Small intestine (tissue), 7 donors: ENCODE data around the gene LYRM9. TPM values are rescaled to one million over a fixed set of nuclear protein-coding genes. Genes with fewer than 3 reads are reported as not detected.

Experiments used
- DNase-seq, 2 donors: peaks; one replicate each; pipeline versions ENCODE4 v3.0.0 to v3.0.0-alpha.2; 2013
- FAIRE-seq: peaks from 2 replicates; lab custom pipeline; 2012; peaks lifted over from hg19 to GRCh38; lab: Jason Lieb, UNC
- H3K27ac ChIP-seq, 3 donors: one replicate each; pipeline ENCODE4 v1.5.1; 2013; ENCODE audit warnings: low read length in 2 of 3, mild to moderate bottlenecking in 2 of 3, control low read depth in 1 of 3, inconsistent platforms in 1 of 3, low read depth in 1 of 3, moderate library complexity in 1 of 3
- H3K27me3 ChIP-seq, 3 donors: one replicate each; pipeline ENCODE4 v1.6.1; 2013; ENCODE audit warnings: low read length in 3 of 3, inconsistent platforms in 1 of 3; ENCODE audit not compliant: control insufficient read depth in 3 of 3, insufficient read depth in 3 of 3
- H3K36me3 ChIP-seq, 3 donors: one replicate each; pipeline ENCODE4 v1.6.1; 2013; ENCODE audit warnings: low read length in 3 of 3, inconsistent platforms in 1 of 3, low read depth in 1 of 3, mild to moderate bottlenecking in 1 of 3, moderate library complexity in 1 of 3; ENCODE audit not compliant: control insufficient read depth in 3 of 3, insufficient read depth in 2 of 3
- H3K4me1 ChIP-seq, 3 donors: one replicate each; pipeline ENCODE4 v1.6.1; 2013; ENCODE audit warnings: low read length in 2 of 3, inconsistent platforms in 1 of 3, low read depth in 1 of 3, mild to moderate bottlenecking in 1 of 3, moderate library complexity in 1 of 3; ENCODE audit not compliant: control insufficient read depth in 3 of 3, insufficient read depth in 2 of 3
- H3K4me3 ChIP-seq, 3 donors: one replicate each; pipeline ENCODE4 v1.5.1; 2013; ENCODE audit warnings: low read length in 3 of 3, control low read depth in 1 of 3, inconsistent platforms in 1 of 3, low read depth in 1 of 3, mild to moderate bottlenecking in 1 of 3, moderate library complexity in 1 of 3
- H3K9me3 ChIP-seq, 2 donors: one replicate each; pipeline ENCODE4 v1.6.1; 2013; ENCODE audit warnings: low read depth in 1 of 2, low read length in 1 of 2; ENCODE audit not compliant: control insufficient read depth in 2 of 2, insufficient read depth in 1 of 2
- WGBS, 3 donors: extraction: QIAGEN DNeasy Blood & Tissue Kit; methylation state at CpG; one replicate each; pipeline ENCODE4 v1.1.7; 2013; 5-methylcytosine and 5-hydroxymethylcytosine counted together
- polyA plus RNA-seq, 4 donors: library from polyadenylated mRNA; stranded (reverse) in 3 of 4; unstranded in 1 of 4; fragments of 200-250 nt in 3 of 4; fragments of 120-200 nt in 1 of 4; gene quantifications; one replicate each; pipeline versions ENCODE4 v1.2.1 to v1.2.3, GENCODE V29; 2013
- donor health status: healthy with polysubstance abuse.
- donor health status: control.
- donor health status: control.
- donor health status: Bipolar disorder and iron deficiency.
- donor health status: healthy.

Gene LYRM9
- polyA plus RNA-seq, 4 donors, result 4.0 to 16.5 (median 9.4) TPM

GRCh38 chr17:27878776-27879562, 14.2 kb downstream of the LYRM9 start:
- 65 to 83% (median 74%) methylated on average over 13 of the region's 13 CpGs for WGBS, 3 donors
- Histone ChIP-seq H3K9me3 (no peaks in the 10 kb centered on the region), H3K27me3 (no peaks in the 10 kb centered on the region), H3K4me1 (peaks cover 0 to 5% (median 2%) of the 10 kb centered on the region in 3 donors), H3K4me3 (no peak overlapping the region), H3K36me3 (peaks cover 0 to 9% (median 0%) of the 10 kb centered on the region in 3 donors), H3K27ac (no peak overlapping the region)
- no peak for FAIRE-seq
- DNase-seq, result peak in 1 of 2 donors; percentile 19

GRCh38 chr17:27873746-27874145, 19.4 kb downstream of the LYRM9 start:
- FAIRE-seq (no peak), DNase-seq (no peak)
- H3K9me3 ChIP-seq, result no peaks in the 10 kb centered on the region
- WGBS, 3 donors, result 96 to 98% (median 97%) methylated on average over 2 of the region's 2 CpGs
- peaks cover 0 to 2% (median 2%) of the 10 kb centered on the region in 3 donors for H3K4me1 ChIP-seq
- H3K4me3 ChIP-seq, result no peak overlapping the region
- H3K36me3 ChIP-seq, result peaks cover 0 to 9% (median 0%) of the 10 kb centered on the region in 3 donors
- no peak overlapping the region for H3K27ac ChIP-seq
- no peaks in the 10 kb centered on the region for H3K27me3 ChIP-seq

- Histone ChIP-seq H3K27me3 (no peaks in the 10 kb centered on the region), H3K4me1 (peaks cover 0 to 2% (median 2%) of the 10 kb centered on the region in 3 donors), H3K27ac (no peak overlapping the region), H3K4me3 (no peak overlapping the region), H3K9me3 (no peaks in the 10 kb centered on the region), H3K36me3 (peaks cover 0 to 9% (median 0%) of the 10 kb centered on the region in 3 donors)
- no peak for DNase-seq
- no peak for FAIRE-seq
- 79 to 86% (median 82%) methylated on average over 2 of the region's 2 CpGs for WGBS, 3 donors
These were observed 20.0 kb downstream of the LYRM9 start for GRCh38 chr17:27873211-27873610.

DNA sequence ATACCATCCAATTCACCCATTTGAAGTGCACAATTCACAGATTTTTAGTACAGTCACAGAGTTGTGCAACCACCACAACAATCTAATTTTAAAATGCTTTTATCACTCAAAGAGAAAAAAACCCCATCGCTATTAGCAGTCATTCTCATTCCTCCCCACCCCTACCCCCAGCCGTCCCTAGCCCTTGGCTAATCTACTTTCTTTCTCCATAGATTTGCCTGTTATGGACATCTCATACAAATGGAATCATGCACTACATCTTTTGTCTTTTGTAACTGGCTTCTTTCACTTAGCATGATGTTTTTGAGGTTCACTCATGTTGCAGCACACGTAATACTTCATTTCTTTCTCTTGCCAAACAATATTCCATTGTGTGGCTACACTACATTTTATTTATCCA, 20.4 kb downstream of the LYRM9 start:
- no peak for FAIRE-seq
- 96 to 97% (median 96%) methylated on average over 3 of the region's 3 CpGs for WGBS, 3 donors
- Histone ChIP-seq H3K9me3 (no peaks in the 10 kb centered on the region), H3K27me3 (no peaks in the 10 kb centered on the region), H3K36me3 (peaks cover 0 to 9% (median 0%) of the 10 kb centered on the region in 3 donors), H3K4me3 (no peak overlapping the region), H3K27ac (no peak overlapping the region), H3K4me1 (peaks cover 0 to 2% (median 2%) of the 10 kb centered on the region in 3 donors)
- no peak for DNase-seq

DNA sequence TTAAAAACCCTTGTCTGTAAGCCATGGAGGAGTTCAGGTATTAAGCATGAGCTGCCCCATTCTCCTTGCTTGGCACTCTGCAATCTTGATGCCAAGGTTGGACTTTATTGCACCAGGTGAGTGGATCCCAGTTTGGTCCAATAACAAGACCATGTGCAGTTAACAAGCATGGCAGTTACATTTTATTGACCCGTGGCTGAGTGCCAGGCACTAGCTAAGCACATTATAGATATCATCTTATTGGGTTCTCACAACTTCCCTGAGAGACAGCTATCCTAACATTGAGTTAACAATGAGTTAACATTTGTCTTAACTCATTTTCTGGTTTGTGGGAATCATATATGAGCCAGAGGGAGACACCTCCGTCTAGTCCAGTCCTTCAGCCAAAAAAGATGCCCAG, 21.8 kb downstream of the LYRM9 start:
- Histone ChIP-seq H3K4me3 (no peak overlapping the region), H3K9me3 (no peaks in the 10 kb centered on the region), H3K27me3 (no peaks in the 10 kb centered on the region), H3K4me1 (peaks cover 0 to 2% (median 2%) of the 10 kb centered on the region in 3 donors), H3K36me3 (peaks cover 0 to 2% (median 0%) of the 10 kb centered on the region in 3 donors), H3K27ac (no peak overlapping the region)
- FAIRE-seq (no peak), DNase-seq (peak; percentile 30 to 95)
- 18 to 41% (median 22%) methylated on average over 2 of the region's 2 CpGs for WGBS, 3 donors

- no peak for DNase-seq
- no peak for FAIRE-seq
- WGBS, 3 donors, result 93 to 97% (median 96%) methylated on average over 2 of the region's 2 CpGs
- peaks cover 0 to 2% (median 2%) of the 10 kb centered on the region in 3 donors for H3K4me1 ChIP-seq
- no peaks in the 10 kb centered on the region for H3K9me3 ChIP-seq
- H3K4me3 ChIP-seq, result no peak overlapping the region
- H3K27ac ChIP-seq, result no peak overlapping the region
- no peaks in the 10 kb centered on the region for H3K27me3 ChIP-seq
- H3K36me3 ChIP-seq, result peaks cover 0 to 2% (median 0%) of the 10 kb centered on the region in 3 donors
These were observed 22.8 kb downstream of the LYRM9 start for GRCh38 chr17:27870345-27870744.

- no peak for FAIRE-seq
- H3K36me3 ChIP-seq, result no peaks in the 10 kb centered on the region
- peak in 1 of 2 donors; percentile 18 for DNase-seq
- 93 to 95% (median 94%) methylated on average over 8 of the region's 8 CpGs for WGBS, 3 donors
- no peak overlapping the region for H3K27ac ChIP-seq
- H3K4me3 ChIP-seq, result no peak overlapping the region
- H3K9me3 ChIP-seq, result no peaks in the 10 kb centered on the region
- peaks cover 0 to 2% (median 2%) of the 10 kb centered on the region in 3 donors for H3K4me1 ChIP-seq
- no peaks in the 10 kb centered on the region for H3K27me3 ChIP-seq
These were observed 24.6 kb downstream of the LYRM9 start for GRCh38 chr17:27868565-27868964.

DNA sequence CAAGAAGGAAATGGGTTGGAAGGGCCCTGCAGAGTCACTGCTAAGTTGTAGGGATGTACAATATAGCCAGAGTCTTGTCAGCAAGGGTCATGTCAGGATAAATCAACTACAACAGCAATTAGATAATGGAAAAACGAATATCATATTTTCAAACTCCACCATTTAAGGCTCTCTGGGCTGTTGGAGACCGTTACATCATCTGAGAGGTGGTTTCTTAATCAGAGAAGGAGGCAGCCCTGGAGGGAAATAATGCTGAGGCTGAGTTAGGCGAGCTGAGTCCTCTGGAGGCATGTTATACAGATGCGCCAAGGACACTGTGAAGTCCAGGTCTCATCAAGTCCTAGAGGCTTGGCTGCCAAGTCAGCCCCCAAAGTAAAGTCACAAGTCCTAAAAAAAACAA, 30.3 kb downstream of the LYRM9 start:
- FAIRE-seq, result no peak
- Histone ChIP-seq H3K36me3 (no peaks in the 10 kb centered on the region), H3K9me3 (no peaks in the 10 kb centered on the region), H3K27me3 (no peaks in the 10 kb centered on the region), H3K4me1 (peaks cover 0 to 26% (median 3%) of the 10 kb centered on the region in 3 donors), H3K27ac (peak overlapping the region in 2 of 3 donors; percentile 12 to 87), H3K4me3 (no peak overlapping the region)
- WGBS, 3 donors, result 70 to 85% (median 78%) methylated on average over 4 of the region's 4 CpGs
- no peak for DNase-seq
